ENCODE data around the gene METTL16.

Gene METTL16

GRCh38 chr17:2484876-2485275 is 26.8 kb downstream of the METTL16 start:
- TF ChIP-seq CTCF (IDR thresholded peaks at IDR 0.05; ENCODE audit: low read depth, low read length, missing control alignments), result no peak
- in situ Hi-C loops (cut with HindIII; ENCODE audit: low sequenced_read_pairs), result loop anchor here (10.0 to 25.0 kb wide), 2 partner anchors 70 to 127 kb away; no protein-coding TSS in a partner anchor
- no peak for DNase-seq (ENCODE audit: low read depth)
- H3K4me3 ChIP-seq (ENCODE audit: low read depth, low read length), result no peak overlapping the region

- no peak for TF ChIP-seq CTCF (IDR thresholded peaks at IDR 0.05; ENCODE audit: low read depth, low read length, missing control alignments)
- no peak for DNase-seq (ENCODE audit: low read depth)
- H3K4me3 ChIP-seq (ENCODE audit: low read depth, low read length), result no peak overlapping the region
- in situ Hi-C loops (cut with HindIII; ENCODE audit: low sequenced_read_pairs), result loop anchor here (10.0 to 25.0 kb wide), 2 partner anchors 68 to 129 kb away; no protein-coding TSS in a partner anchor
These were observed 28.6 kb downstream of the METTL16 start for GRCh38 chr17:2483084-2483483.

GRCh38 chr17:2482218-2482617 is 29.5 kb downstream of the METTL16 start:
- no peak for TF ChIP-seq CTCF (IDR thresholded peaks at IDR 0.05; ENCODE audit: low read depth, low read length, missing control alignments)
- in situ Hi-C loops (cut with HindIII; ENCODE audit: low sequenced_read_pairs), result loop anchor here (10.0 to 25.0 kb wide), 2 partner anchors 67 to 130 kb away; no protein-coding TSS in a partner anchor
- no peak overlapping the region for H3K4me3 ChIP-seq (ENCODE audit: low read depth, low read length)
- DNase-seq (ENCODE audit: low read depth), result no peak

GRCh38 chr17:2481760-2482159 is 29.9 kb downstream of the METTL16 start:
- in situ Hi-C loops (cut with HindIII; ENCODE audit: low sequenced_read_pairs), result loop anchor here (10.0 to 25.0 kb wide), 2 partner anchors 67 to 131 kb away; no protein-coding TSS in a partner anchor
- no peak for TF ChIP-seq CTCF (IDR thresholded peaks at IDR 0.05; ENCODE audit: low read depth, low read length, missing control alignments)
- no peak for DNase-seq (ENCODE audit: low read depth)
- no peak overlapping the region for H3K4me3 ChIP-seq (ENCODE audit: low read depth, low read length)

GRCh38 chr17:2478458-2478857 is 33.2 kb downstream of the METTL16 start:
- in situ Hi-C loops (cut with HindIII; ENCODE audit: low sequenced_read_pairs), result loop anchor here (25.0 kb wide), 1 partner anchor 134 kb away; no protein-coding TSS in a partner anchor
- no peak for DNase-seq (ENCODE audit: low read depth)
- TF ChIP-seq CTCF (IDR thresholded peaks at IDR 0.05; ENCODE audit: low read depth, low read length, missing control alignments), result no peak
- no peak overlapping the region for H3K4me3 ChIP-seq (ENCODE audit: low read depth, low read length)

GRCh38 chr17:2475056-2475455 is 36.6 kb downstream of the METTL16 start:
- TF ChIP-seq CTCF (IDR thresholded peaks at IDR 0.05; ENCODE audit: low read depth, low read length, missing control alignments), result no peak
- no peak for DNase-seq (ENCODE audit: low read depth)
- H3K4me3 ChIP-seq (ENCODE audit: low read depth, low read length), result no peak overlapping the region
- in situ Hi-C loops (cut with HindIII; ENCODE audit: low sequenced_read_pairs), result loop anchor here (25.0 kb wide), 1 partner anchor 137 kb away; no protein-coding TSS in a partner anchor
